K562 (cell line): ENCODE data around the gene RCL1. TPM values are rescaled to one million over a fixed set of nuclear protein-coding genes. Genes with fewer than 3 reads are reported as not detected.

Experiments used
- ATAC-seq: fragments of 200-7000 bp; cut with Tn5 transposase; 3 replicates; pipeline ENCODE4 v1.9.1; 2020; ENCODE audit warnings: moderate library complexity
- BruUV-seq: library from RNA; stranded (reverse); fragments of 400-500 nt; replicated peaks from 2 replicates; lab custom pipeline; 2021; lab: Mats Ljungman, UMichigan
- CTCF ChIA-PET: fragments of 300-600 bp; formaldehyde crosslinking; extraction: SDS; loops from one replicate; lab custom pipeline; 2021; ENCODE audit warnings: low intra/inter-chr PET ratio; lab: Yijun Ruan, JAX
- POLR2A ChIA-PET: fragments of 300-600, 350-650 bp; sonication (Branson Sonifier 250); formaldehyde crosslinking; extraction: SDS; loops from one replicate; lab custom pipeline; 2021; ENCODE audit warnings: antibody characterized with exemption, inconsistent platforms; lab: Yijun Ruan, JAX
- DNase-seq, 4 experiments: peaks; one replicate each; pipeline versions ENCODE4 v3.0.0 to v3.0.0-alpha.2; 2011 to 2018; ENCODE audit warnings: low spot score in 3 of 4, mixed read lengths in 3 of 4; ENCODE audit errors: extremely low read depth in 1 of 4
- FAIRE-seq: peaks from 2 replicates; lab custom pipeline; 2011; peaks lifted over from hg19 to GRCh38; lab: Jason Lieb, UNC
- H2AFZ ChIP-seq: 2 replicates; pipeline ENCODE4 v1.6.0; 2011; ENCODE audit warnings: low read depth, low read length, control low read depth, inconsistent platforms
- H3K27ac ChIP-seq: fragments of 200-600 bp; 3 replicates; pipeline ENCODE4 v1.8.0; 2011; ENCODE audit warnings: low read depth, mild to moderate bottlenecking, control low read depth, inconsistent platforms, low read length, moderate library complexity, mixed read lengths; ENCODE audit errors: extremely low read depth
- H3K27me3 ChIP-seq, 2 experiments: fragments of 300-600 bp in 1 of 2; 2 replicates in 1 of 2; 3 replicates in 1 of 2; pipeline versions ENCODE4 v1.6.0 to v1.8.0; 2011; ENCODE audit warnings: inconsistent platforms in 2 of 2, low read length in 2 of 2, mild to moderate bottlenecking in 1 of 2, mixed read lengths in 1 of 2, moderate library complexity in 1 of 2; ENCODE audit not compliant: control insufficient read depth in 2 of 2, insufficient read depth in 2 of 2
- H3K36me3 ChIP-seq: fragments of 300-600 bp; 3 replicates; pipeline ENCODE4 v1.8.0; 2011; ENCODE audit warnings: mild to moderate bottlenecking, low read length, inconsistent platforms; ENCODE audit not compliant: control insufficient read depth, insufficient read depth
- H3K4me1 ChIP-seq, 2 experiments: fragments of 200-600 bp in 1 of 2; replicated peaks in 1 of 2; 2 replicates in 1 of 2; 3 replicates in 1 of 2; pipeline versions ENCODE4 v1.5.1 to v1.8.0; 2011; ENCODE audit warnings: inconsistent platforms in 2 of 2, low read length in 2 of 2, mild to moderate bottlenecking in 1 of 2, mixed read lengths in 1 of 2, moderate library complexity in 1 of 2; ENCODE audit not compliant: control insufficient read depth in 2 of 2, insufficient read depth in 2 of 2
- H3K4me2 ChIP-seq: 2 replicates; pipeline ENCODE4 v1.6.1; 2011; ENCODE audit warnings: low read length, control low read depth, inconsistent platforms, mixed read lengths; ENCODE audit not compliant: insufficient read depth
- H3K4me3 ChIP-seq: fragments of 200-600 bp; sonication (generic), shearing (Covaris generic); 2 replicates; pipeline ENCODE4 v1.5.1; 2016; ENCODE audit warnings: control low read depth, inconsistent platforms
- H3K79me2 ChIP-seq: fragments of 200-600 bp; 3 replicates; pipeline ENCODE4 v1.8.0; 2011; ENCODE audit warnings: low read length, inconsistent platforms; ENCODE audit not compliant: control insufficient read depth, insufficient read depth
- H3K9ac ChIP-seq, 2 experiments: 2 replicates each; pipeline versions ENCODE4 v1.6.0 to v1.6.1; 2011; ENCODE audit warnings: low read depth in 2 of 2, low read length in 2 of 2, control low read depth in 1 of 2, inconsistent platforms in 1 of 2, mild to moderate bottlenecking in 1 of 2, mixed read lengths in 1 of 2; ENCODE audit not compliant: insufficient read depth in 1 of 2
- H3K9me1 ChIP-seq: one replicate; pipeline ENCODE4 v1.6.0; 2011; ENCODE audit warnings: inconsistent platforms, mild to moderate bottlenecking, low read length, moderate library complexity; ENCODE audit not compliant: control insufficient read depth, insufficient read depth
- H3K9me3 ChIP-seq: replicated peaks from 2 replicates; pipeline ENCODE4 v1.5.1; 2011; ENCODE audit warnings: low read depth, low read length, inconsistent platforms; ENCODE audit not compliant: control insufficient read depth, insufficient read depth
- H4K20me1 ChIP-seq: replicated peaks from 2 replicates; pipeline ENCODE4 v1.6.1; 2011; ENCODE audit warnings: low read length, inconsistent platforms, mixed read lengths; ENCODE audit not compliant: control insufficient read depth, insufficient read depth
- CTBP1 ChIP-seq: fragments of 450-650 bp; IDR thresholded peaks from 2 replicates; pipeline ENCODE4 v1.6.1; 2016; ENCODE audit warnings: borderline replicate concordance
- MEF2D ChIP-seq: conservative IDR thresholded peaks from 2 replicates; pipeline ENCODE4 v1.6.1; 2016; ENCODE audit warnings: low read depth, missing genetic modification characterization, missing compliant biosample characterization
- NCOA2 ChIP-seq, 2 experiments: fragments of 450-650 bp; IDR thresholded peaks; 2 replicates each; pipeline ENCODE4 v1.6.1; 2018; ENCODE audit warnings: mild to moderate bottlenecking in 2 of 2, moderate library complexity in 1 of 2; ENCODE audit not compliant: partially characterized antibody in 2 of 2
- POU5F1 ChIP-seq: fragments of 150-350 bp; IDR thresholded peaks from 2 replicates; pipeline ENCODE4 v1.6.1; 2014; ENCODE audit warnings: borderline replicate concordance, low read length, low read depth, mild to moderate bottlenecking; ENCODE audit not compliant: partially characterized antibody
- SMAD1 ChIP-seq: fragments of 150-350 bp; IDR thresholded peaks from 2 replicates; pipeline ENCODE4 v1.6.1; 2014; ENCODE audit warnings: low read length, low read depth; ENCODE audit not compliant: partially characterized antibody
- ZBTB12 ChIP-seq: fragments of 250-450 bp; sonication (Bioruptor Pico); IDR thresholded peaks from 2 replicates; pipeline ENCODE4 v1.4.0; 2020
- ZBTB7A ChIP-seq: IDR thresholded peaks from 2 replicates; pipeline ENCODE4 v1.6.1; 2011; ENCODE audit warnings: low read depth, mild to moderate bottlenecking, low read length, moderate library complexity, borderline replicate concordance; ENCODE audit not compliant: control insufficient read depth
- ZNF175 ChIP-seq: fragments of 200-800 bp; sonication (Bioruptor generic); IDR thresholded peaks from 2 replicates; pipeline ENCODE4 v1.6.1; 2016; ENCODE audit warnings: low read depth, mild to moderate bottlenecking, missing genetic modification characterization, missing compliant biosample characterization
- WGBS: fragments of 100-300 bp; shearing (Covaris generic); methylation state at CpG from one replicate; pipeline ENCODE4 v1.1.6; 2016; ENCODE audit warnings: low coverage, mixed read lengths; ENCODE audit not compliant: insufficient coverage; ENCODE audit errors: missing lambda C conversion rate; 5-methylcytosine and 5-hydroxymethylcytosine counted together
- in situ Hi-C: fragments of 300-500 bp; cut with MboI; formaldehyde crosslinking; loops from 4 replicates; pipeline ENCODE4 v1.15.0; 2018; ENCODE audit warnings: inconsistent platforms, mixed read lengths
- intact Hi-C: fragments of 100-400 bp; cut with micrococcal nuclease; formaldehyde crosslinking; loops from 2 replicates; pipeline ENCODE4 v1.14.2; 2022
- polyA plus RNA-seq, 8 experiments: library from polyadenylated mRNA; depleted of rRNA in 4 of 8; stranded (reverse) in 5 of 8; unstranded in 3 of 8; fragments of >200 nt; fragmentation: Nextera tagmentation in 2 of 8; fragmentation: Illumina TruSeq in 1 of 8; extraction: Ambion mirVana in 2 of 8; extraction: Trizol in 1 of 8; gene quantifications; 2 replicates each; pipeline versions ENCODE4 v1.2.1 to v1.2.3, GENCODE V29; 2011 to 2014; ENCODE audit warnings: inconsistent platforms in 1 of 8, missing spikeins in 1 of 8
- total RNA-seq, 7 experiments: library from RNA; depleted of rRNA in 6 of 7; stranded (reverse); fragments of >200 nt in 6 of 7; fragmentation: Illumina TruSeq in 2 of 7; extraction: Trizol in 2 of 7; gene quantifications; 2 replicates each; pipeline versions ENCODE4 v1.2.1 to v1.2.3, GENCODE V29; 2011 to 2021; ENCODE audit warnings: low replicate concordance in 1 of 7

The RCL1 gene
- total and polyA plus RNA-seq, 9 of the 15 experiments (the other 6 are each of a cell fraction or from before 2014, with no cell fraction given), result 24.0 to 67.7 (median 38.6) TPM

GRCh38 chr9:4875559-4875958 lies 82.8 kb downstream of the RCL1 start:
- intact Hi-C loops (no loop called here), in situ Hi-C loops (no loop called here)
- Histone ChIP-seq H3K4me3 (no peak overlapping the region), H4K20me1 (no peaks in the 10 kb centered on the region), H3K4me2 (no peak overlapping the region), H3K27ac (no peak overlapping the region), H3K4me1 (peaks cover 2 to 10% of the 10 kb centered on the region in 2 experiments; a peak in 3 of 5 replicates), H3K9ac (no peak overlapping the region), H3K9me1 (no peaks in the 10 kb centered on the region), H3K36me3 (peaks cover 10% of the 10 kb centered on the region; the same call in 2 of the 3 replicates), H3K79me2 (peaks cover 9% of the 10 kb centered on the region; the same call in 2 of the 3 replicates), H2AFZ (no peak overlapping the region), H3K9me3 (no peaks in the 10 kb centered on the region), H3K27me3 (no peaks in the 10 kb centered on the region)
- 100% methylated on average over 4 of the region's 4 CpGs for WGBS
- FAIRE-seq (no peak), DNase-seq (no peak), ATAC-seq (no peak)
- TF ChIP-seq POU5F1 (no peak), NCOA2 (IDR thresholded peaks at IDR 0.05; ENCODE audit: partially characterized antibody in 2 of 2) (no peak)
- POLR2A ChIA-PET, result no interaction called here
- CTCF ChIA-PET, result no interaction called here
- BruUV-seq, result no TSS peak

- no peaks in the 10 kb centered on the region for H4K20me1 ChIP-seq
- intact Hi-C loops, result no loop called here
- H3K9me1 ChIP-seq, result no peaks in the 10 kb centered on the region
- no peak overlapping the region for H3K9ac ChIP-seq
- no peak overlapping the region for H2AFZ ChIP-seq
- no peak overlapping the region for H3K27ac ChIP-seq
- 70% methylated on average over 2 of the region's 3 CpGs for WGBS
- H3K4me2 ChIP-seq, result no peak overlapping the region
- no peak for FAIRE-seq
- H3K27me3 ChIP-seq, result no peaks in the 10 kb centered on the region
- no TSS peak for BruUV-seq
- TF ChIP-seq ZBTB7A (no peak), MEF2D (tag) (no peak), CTBP1 (no peak), SMAD1 (no peak), ZBTB12 (CRISPR knock-in tag) (no peak), ZNF175 (CRISPR knock-in tag) (no peak)
- TF ChIP-seq, all 486 proteins: peak for 0
- ATAC-seq (no peak), DNase-seq (no peak)
- H3K36me3 ChIP-seq, result peaks cover 7% of the 10 kb centered on the region; the same call in 2 of the 3 replicates
- in situ Hi-C loops, result no loop called here
- no peaks in the 10 kb centered on the region for H3K9me3 ChIP-seq
- ChIA-PET CTCF (no interaction called here), POLR2A (interaction anchor here (1.0 to 1.2 kb wide), 2 partner anchors 14 to 47 kb away, joined by 3 read pairs; no protein-coding TSS in a partner anchor)
- H3K4me3 ChIP-seq, result no peak overlapping the region
- peaks cover 0 to 3% of the 10 kb centered on the region in 2 experiments; a peak in 3 of 5 replicates for H3K4me1 ChIP-seq
- H3K79me2 ChIP-seq, result 0 out of 3 replicates have a peak, but pooled peaks cover 2% of the 10 kb centered on the region
These were observed 86.4 kb downstream of the RCL1 start for GRCh38 chr9:4879115-4879558.
